Breast epithelium (tissue), 4 donors: ENCODE measurements around the gene OR8K1. TPM values are rescaled to one million over a fixed set of nuclear protein-coding genes. Genes with fewer than 3 reads are reported as not detected.

Experiments used
- DNase-seq, 2 donors: peaks; one replicate each; pipeline ENCODE4 v3.0.0-alpha.2; 2019; ENCODE audit warnings: low spot score in 2 of 2
- H3K27ac ChIP-seq, 2 donors: fragments of 200-600 bp; sonication (generic) in 1 of 2; one replicate each; pipeline ENCODE4 v1.5.1; 2016 to 2019; ENCODE audit warnings: mild to moderate bottlenecking in 1 of 2
- H3K27me3 ChIP-seq, 2 donors: fragments of 200-600 bp; sonication (generic) in 1 of 2; one replicate each; pipeline versions ENCODE4 v1.5.1 to v1.6.0; 2017 to 2019; ENCODE audit warnings: control low read depth in 1 of 2, mild to moderate bottlenecking in 1 of 2
- H3K36me3 ChIP-seq: fragments of 200-600 bp; one replicate; pipeline ENCODE4 v1.5.1; 2019
- H3K4me1 ChIP-seq, 2 donors: fragments of 200-600 bp; sonication (generic); one replicate each; pipeline ENCODE4 v1.5.1; 2016 to 2019; ENCODE audit warnings: control low read depth in 1 of 2
- H3K4me3 ChIP-seq, 3 donors: fragments of 200-600 bp; sonication (generic); 1 replicate in 2 of 3; 2 replicates in 1 of 3; pipeline ENCODE4 v1.5.1; 2016 to 2019; ENCODE audit warnings: mild to moderate bottlenecking in 3 of 3, moderate library complexity in 2 of 3
- H3K9me3 ChIP-seq, 2 donors: fragments of 200-600 bp; sonication (generic) in 1 of 2; one replicate each; pipeline ENCODE4 v1.5.1; 2016 to 2019; ENCODE audit warnings: control low read depth in 1 of 2
- CTCF ChIP-seq, 3 donors: fragments of 450-650 bp; IDR thresholded peaks; one replicate each; pipeline ENCODE4 v1.5.1; 2016 to 2017; ENCODE audit warnings: antibody characterized with exemption in 3 of 3, mild to moderate bottlenecking in 3 of 3, moderate library complexity in 3 of 3
- POLR2A ChIP-seq: fragments of 450-650 bp; IDR thresholded peaks from one replicate; pipeline ENCODE4 v1.6.1; 2016; ENCODE audit warnings: antibody characterized with exemption, mild to moderate bottlenecking, moderate library complexity
- POLR2AphosphoS5 ChIP-seq, 3 donors: sonication (generic); formaldehyde crosslinking; IDR thresholded peaks; one replicate each; pipeline ENCODE4 v1.6.1; 2017; ENCODE audit warnings: antibody characterized with exemption in 3 of 3
- intact Hi-C: fragments of 100-400 bp; cut with DNase I; formaldehyde crosslinking; loops from one replicate; pipeline ENCODE4 v1.15.1; 2023; ENCODE audit warnings: low total_unique reads
- total RNA-seq, 3 donors: library from RNA; depleted of rRNA; stranded (reverse); fragments of >200 nt; gene quantifications; one replicate each; pipeline ENCODE4 v1.1.0, GENCODE V29; 2016

OR8K1 gene
- total RNA-seq, 3 donors from 2014 or later: not detected

DNA sequence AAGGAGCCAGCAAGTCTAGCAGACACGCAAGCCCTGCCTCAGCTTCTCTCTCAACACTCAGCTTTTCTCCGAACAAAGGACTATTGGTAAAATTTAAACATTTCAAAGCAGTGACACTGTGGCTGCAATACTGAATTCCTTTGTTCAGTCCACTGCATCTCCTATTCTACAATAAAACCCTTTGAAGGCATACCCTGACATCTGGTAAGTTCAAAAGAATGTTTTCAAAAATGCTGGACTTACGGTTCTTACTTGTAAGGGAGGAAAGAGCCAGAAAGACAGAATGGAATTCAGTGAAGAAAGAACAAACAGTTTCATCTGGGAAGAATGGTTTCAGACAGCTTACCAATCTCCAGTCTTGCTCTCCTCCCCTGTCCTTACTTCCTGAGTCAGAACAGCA is 12.7 kb upstream of the OR8K1 start:
- H3K27ac ChIP-seq: no peak overlapping the region
- intact Hi-C loops: no loop called here
- no peak overlapping the region for H3K4me3 ChIP-seq
- DNase-seq: no peak
- no peaks in the 10 kb centered on the region for H3K36me3 ChIP-seq
- H3K4me1 ChIP-seq: no peaks in the 10 kb centered on the region
- no peaks in the 10 kb centered on the region for H3K27me3 ChIP-seq
- no peak for TF ChIP-seq POLR2AphosphoS5 (IDR thresholded peaks at IDR 0.05)
- no peak for TF ChIP-seq POLR2A
- no peak for TF ChIP-seq CTCF (IDR thresholded peaks at IDR 0.05)
- no peaks in the 10 kb centered on the region for H3K9me3 ChIP-seq

GRCh38 chr11:56340289-56340688 is 5.5 kb upstream of the OR8K1 start:
- DNase-seq: no peak
- no peak overlapping the region for H3K4me3 ChIP-seq
- no peaks in the 10 kb centered on the region for H3K27me3 ChIP-seq
- no peaks in the 10 kb centered on the region for H3K36me3 ChIP-seq
- no peak overlapping the region for H3K27ac ChIP-seq
- no peaks in the 10 kb centered on the region for H3K4me1 ChIP-seq
- no peaks in the 10 kb centered on the region for H3K9me3 ChIP-seq
- TF ChIP-seq CTCF (IDR thresholded peaks at IDR 0.05) (no peak), POLR2A (no peak), POLR2AphosphoS5 (IDR thresholded peaks at IDR 0.05) (no peak)
- intact Hi-C loops: no loop called here

GRCh38 chr11:56353991-56354390 is 8.2 kb downstream of the OR8K1 start, which contains the start of gene OR8J1:
Gene OR8J1 (plus strand): TSS chr11:56354291. CDS start chr11:56360247, 5,956 bp downstream.
- Histone ChIP-seq H3K4me1 (no peaks in the 10 kb centered on the region), H3K36me3 (no peaks in the 10 kb centered on the region), H3K9me3 (no peaks in the 10 kb centered on the region), H3K4me3 (no peak within 1 kb of the TSS), H3K27me3 (no peaks in the 10 kb centered on the region), H3K27ac (no peak within 1 kb of the TSS)
- TF ChIP-seq CTCF (IDR thresholded peaks at IDR 0.05) (no peak), POLR2AphosphoS5 (IDR thresholded peaks at IDR 0.05) (no peak), POLR2A (no peak)
- no peak for DNase-seq
- intact Hi-C loops: no loop called here

GRCh38 chr11:56375324-56375723 is 29.5 kb downstream of the OR8K1 start, which contains the start of gene OR8U1:
Gene OR8U1 (plus strand): TSS chr11:56375624. CDS start chr11:56375624, 0 bp downstream.
- DNase-seq: no peak
- Histone ChIP-seq H3K4me3 (no peak within 1 kb of the TSS), H3K4me1 (no peaks in the 10 kb centered on the region), H3K36me3 (no peaks in the 10 kb centered on the region), H3K9me3 (no peaks in the 10 kb centered on the region), H3K27me3 (no peaks in the 10 kb centered on the region), H3K27ac (no peak within 1 kb of the TSS)
- intact Hi-C loops: no loop called here
- TF ChIP-seq POLR2AphosphoS5 (IDR thresholded peaks at IDR 0.05): no peak
- TF ChIP-seq CTCF (IDR thresholded peaks at IDR 0.05): no peak
- no peak for TF ChIP-seq POLR2A

GRCh38 chr11:56380120-56380519 is 34.3 kb downstream of the OR8K1 start:
- no peaks in the 10 kb centered on the region for H3K27me3 ChIP-seq

GRCh38 chr11:56394381-56394780 is 48.5 kb downstream of the OR8K1 start:
- H3K4me1 ChIP-seq: no peaks in the 10 kb centered on the region
- no peaks in the 10 kb centered on the region for H3K27me3 ChIP-seq
- peaks cover 0 to 4% of the 10 kb centered on the region in 2 donors for H3K9me3 ChIP-seq
- no peaks in the 10 kb centered on the region for H3K36me3 ChIP-seq
- H3K27ac ChIP-seq: no peak overlapping the region
- no peak overlapping the region for H3K4me3 ChIP-seq
- DNase-seq: no peak
- intact Hi-C loops: no loop called here
- TF ChIP-seq POLR2AphosphoS5 (IDR thresholded peaks at IDR 0.05): no peak
- TF ChIP-seq CTCF (IDR thresholded peaks at IDR 0.05): no peak
- TF ChIP-seq POLR2A: no peak

More at GRCh38 chr11:56380120-56380519, 34.3 kb downstream of the OR8K1 start:
- H3K36me3 ChIP-seq: no peaks in the 10 kb centered on the region
- intact Hi-C loops: no loop called here
- DNase-seq: no peak
- TF ChIP-seq POLR2AphosphoS5 (IDR thresholded peaks at IDR 0.05): no peak
- no peaks in the 10 kb centered on the region for H3K4me1 ChIP-seq
- H3K9me3 ChIP-seq: no peaks in the 10 kb centered on the region
- H3K4me3 ChIP-seq: no peak overlapping the region
- no peak overlapping the region for H3K27ac ChIP-seq
